Hippocampal formation (tissue), 2 donors: ENCODE results near the gene CDADC1.
A peak's percentile ranks its signal among the peaks of the same experiment; 100 is the strongest.

Experiments
- DNase-seq, 2 donors: peaks; one replicate each; lab custom pipeline; 2025; lab: John Stamatoyannopoulos, UW

CDADC1 gene

GRCh38 chr13:49247643-49248621 lies at the start of gene CDADC1:
Gene CDADC1 (plus strand): TSS chr13:49247925. CDS start chr13:49248038, 113 bp downstream.
- peak; percentile 91 to 93 for DNase-seq

- DNase-seq = no peak
Measured at GRCh38 chr13:49206641-49207040, 41.1 kb upstream of the CDADC1 start.

GRCh38 chr13:49208619-49209018 lies 39.1 kb upstream of the CDADC1 start:
- no peak for DNase-seq

- no peak for DNase-seq
Measured at GRCh38 chr13:49210114-49210513, 37.6 kb upstream of the CDADC1 start.

- DNase-seq = no peak
Measured at GRCh38 chr13:49210669-49211068, 37.1 kb upstream of the CDADC1 start.

GRCh38 chr13:49213539-49213938 lies 34.2 kb upstream of the CDADC1 start:
- DNase-seq = no peak

- no peak for DNase-seq
Measured at GRCh38 chr13:49213997-49214916, 33.5 kb upstream of the CDADC1 start.

- no peak for DNase-seq
Measured at GRCh38 chr13:49214917-49215376, 32.8 kb upstream of the CDADC1 start.

- DNase-seq = no peak
Measured at GRCh38 chr13:49216334-49216733, 31.4 kb upstream of the CDADC1 start.

- DNase-seq = no peak
Measured at GRCh38 chr13:49217962-49218492, 29.7 kb upstream of the CDADC1 start.

- DNase-seq = no peak
Measured at GRCh38 chr13:49218493-49219051, 29.2 kb upstream of the CDADC1 start.

- no peak for DNase-seq
Measured at GRCh38 chr13:49219647-49220035, 28.1 kb upstream of the CDADC1 start.

- DNase-seq = no peak
Measured at GRCh38 chr13:49220036-49220855, 27.5 kb upstream of the CDADC1 start, which contains the start of gene MLNR. Gene MLNR (plus strand): TSS chr13:49220338. CDS start chr13:49220338, 0 bp downstream.

- DNase-seq = no peak
Measured at GRCh38 chr13:49220856-49221589, 26.7 kb upstream of the CDADC1 start.

GRCh38 chr13:49221590-49221965 lies 26.1 kb upstream of the CDADC1 start:
- no peak for DNase-seq

GRCh38 chr13:49225223-49226042 lies 22.3 kb upstream of the CDADC1 start:
- DNase-seq = no peak

- no peak for DNase-seq
Measured at GRCh38 chr13:49226613-49227012, 21.1 kb upstream of the CDADC1 start.

- no peak for DNase-seq
Measured at GRCh38 chr13:49234741-49235140, 13.0 kb upstream of the CDADC1 start.

- DNase-seq = no peak
Measured at GRCh38 chr13:49235856-49236431, 11.8 kb upstream of the CDADC1 start.
